ENCODE results near the gene SVOP.
"Not testable (repeated sequence)": the region's sequence is repeated elsewhere in the genome, so short reads cannot be mapped to it uniquely, and the experiment has no call there.

Gene SVOP

GRCh38 chr12:108881953-108882352 lies 138.9 kb downstream of the SVOP start:
- DNase-seq, result no peak

- no peak for DNase-seq
Observed at GRCh38 chr12:108879615-108880254, 141.1 kb downstream of the SVOP start, which contains the start of gene DAO. Gene DAO, plus strand, starts transcription at chr12:108880092. Its CDS starts 4,915 bp downstream, at chr12:108885007.

GRCh38 chr12:108876550-108876949 lies 144.3 kb downstream of the SVOP start:
- no peak for DNase-seq

GRCh38 chr12:108875682-108876361 lies 145.0 kb downstream of the SVOP start:
- DNase-seq, result no peak

- no peak for DNase-seq
Observed at GRCh38 chr12:108875280-108875679, 145.6 kb downstream of the SVOP start.

DNA sequence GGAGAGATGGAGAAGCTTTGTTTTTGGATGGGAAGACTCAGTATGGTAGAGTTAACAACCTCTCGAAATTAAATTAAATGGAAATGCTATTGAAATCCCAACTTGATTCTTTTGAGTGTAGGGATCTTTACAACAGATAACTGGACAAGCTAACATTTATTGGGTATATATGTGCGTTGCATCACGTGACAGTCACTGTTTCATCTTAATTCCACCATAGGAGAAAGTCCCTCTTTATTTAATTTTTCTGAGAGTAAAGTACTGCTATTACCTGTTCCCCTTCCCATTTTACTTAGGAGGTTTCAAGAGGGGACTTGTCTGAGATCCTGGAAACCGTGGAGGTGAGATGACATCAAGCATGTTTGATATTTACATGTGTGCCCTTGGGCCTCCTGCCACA lies 152.1 kb downstream of the SVOP start:
- DNase-seq, result no peak

- DNase-seq, result not testable (repeated sequence)
Observed at GRCh38 chr12:108866083-108866482, 154.8 kb downstream of the SVOP start.

DNA sequence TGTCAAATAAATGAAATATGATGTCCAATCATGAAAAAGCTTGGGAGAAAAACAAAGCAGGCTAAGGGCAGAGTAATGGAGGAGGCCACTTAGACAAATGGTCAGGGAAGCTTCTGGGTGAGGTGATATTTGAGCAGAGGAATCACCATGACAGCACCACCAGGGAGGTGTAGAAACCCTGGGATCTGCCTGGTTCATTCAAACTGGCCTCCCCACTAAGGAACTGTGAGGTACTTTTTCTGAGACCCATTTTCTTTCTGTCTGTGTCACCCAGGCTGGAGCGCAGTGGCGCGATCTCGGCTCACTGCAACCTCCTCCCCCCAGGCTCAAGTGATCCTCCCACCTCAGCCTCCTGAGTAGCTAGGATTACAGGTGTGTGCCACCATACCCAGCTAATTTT lies 155.7 kb downstream of the SVOP start:
- no peak for DNase-seq

DNA sequence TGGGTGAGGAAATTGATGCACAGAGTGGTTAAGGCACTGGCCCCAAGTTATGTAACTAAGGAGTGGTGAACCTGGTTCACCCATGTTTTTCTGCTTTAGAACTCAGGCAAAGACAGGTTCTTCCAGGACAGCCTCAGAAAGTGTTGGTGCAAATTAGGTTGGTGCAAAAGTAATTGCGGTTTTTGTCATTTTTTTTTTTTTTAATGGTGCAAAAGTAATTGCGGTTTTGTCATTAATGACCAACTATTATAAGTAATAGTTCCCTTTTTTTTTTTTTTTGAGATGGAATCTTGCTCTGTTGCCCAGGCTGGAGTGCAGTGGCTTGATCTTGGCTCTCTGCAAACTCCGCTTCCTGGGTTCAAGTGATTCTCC lies 158.3 kb downstream of the SVOP start:
- no peak for DNase-seq

DNA sequence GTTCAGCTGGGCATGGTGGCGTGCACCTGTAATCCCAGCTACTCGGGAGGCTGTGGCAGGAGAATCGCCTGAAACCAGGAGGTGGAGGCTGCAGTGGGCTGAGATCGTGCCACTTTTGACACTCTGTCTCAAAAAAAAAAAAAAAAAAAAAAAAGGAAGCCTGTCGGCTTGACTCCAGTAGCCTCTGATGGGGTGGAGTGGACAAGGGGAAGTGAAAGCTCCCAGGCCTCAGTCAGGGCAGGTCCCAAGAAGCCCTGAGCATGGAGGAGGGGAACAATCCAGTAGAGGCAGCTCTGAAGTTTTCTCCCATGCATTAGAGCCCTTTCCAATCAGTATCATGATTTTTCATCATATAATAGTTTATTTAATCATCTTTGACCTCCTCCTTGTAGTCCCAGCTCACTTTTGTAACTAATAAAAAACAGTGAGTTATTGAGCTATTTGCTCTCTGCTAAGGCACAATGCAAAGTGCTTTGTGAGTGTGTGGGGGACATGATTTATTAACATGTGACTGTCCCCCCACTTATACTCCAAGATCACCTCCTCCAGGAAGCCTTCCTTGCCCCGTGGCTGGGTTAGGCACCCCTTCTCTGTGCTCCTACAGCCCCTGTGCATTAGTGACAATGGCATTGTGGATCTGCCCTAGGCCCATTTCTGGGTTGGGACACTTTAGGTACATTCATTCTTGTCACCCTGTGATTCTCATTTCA lies 158.8 kb downstream of the SVOP start:
- DNase-seq, result no peak

DNA sequence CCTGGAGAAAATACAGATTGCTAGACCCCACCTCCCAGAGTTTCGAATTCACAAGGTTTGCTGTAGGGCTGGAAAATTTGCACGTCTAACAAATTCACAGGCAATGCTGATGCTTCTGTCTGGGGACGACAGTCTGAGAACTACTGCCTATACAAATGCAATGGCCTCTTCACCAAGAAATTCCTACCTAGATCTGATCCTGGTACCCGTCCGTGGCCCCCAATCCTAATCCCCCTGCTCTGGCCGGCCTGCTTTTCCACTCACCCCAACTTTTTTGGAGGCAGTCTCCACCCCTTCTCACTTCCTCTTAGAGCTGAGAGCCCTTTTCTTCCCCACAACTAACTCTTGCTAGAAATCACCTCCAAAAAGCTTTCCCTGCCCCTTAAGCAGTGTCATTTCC lies 160.4 kb downstream of the SVOP start:
- DNase-seq, result no peak

GRCh38 chr12:108859923-108860291 lies 161.0 kb downstream of the SVOP start:
- DNase-seq, result no peak

DNA sequence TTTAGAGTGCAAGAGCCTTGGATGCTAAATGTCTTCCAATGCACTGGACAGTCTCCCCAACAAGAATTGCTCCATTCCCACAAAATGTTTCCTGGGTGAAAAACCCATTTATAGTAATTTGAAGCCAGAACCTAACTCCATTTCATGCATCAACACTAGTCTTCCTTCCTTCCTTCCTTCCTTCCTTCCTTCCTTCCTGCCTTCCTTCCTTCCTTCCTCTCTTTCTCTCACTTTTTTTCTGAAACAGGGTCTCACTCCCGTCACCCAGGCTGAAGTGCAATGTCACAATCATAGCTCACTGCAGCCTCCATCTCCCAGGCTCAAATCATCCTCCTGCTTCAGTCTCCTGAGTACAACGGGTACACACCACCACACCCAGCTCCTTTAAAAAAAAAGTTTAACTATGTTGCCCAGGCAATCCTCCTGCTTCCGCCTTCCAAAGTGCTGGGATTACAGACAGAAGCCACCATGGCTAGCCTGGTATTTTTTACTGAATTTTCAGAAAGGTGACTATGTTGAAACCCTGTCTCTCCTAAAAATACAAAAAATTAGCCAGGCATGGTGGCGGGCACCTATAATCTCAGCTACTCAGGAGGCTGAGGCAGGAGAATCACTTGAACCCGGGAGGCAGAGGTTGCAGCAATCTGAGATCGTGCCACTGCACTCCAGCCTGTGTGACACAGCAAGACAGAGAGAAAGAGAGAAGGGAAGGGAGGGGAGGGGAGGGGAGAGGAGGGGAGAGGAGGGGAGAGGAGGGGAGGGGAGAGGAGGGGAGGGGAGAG lies 161.5 kb downstream of the SVOP start:
- not testable (repeated sequence) for DNase-seq

DNA sequence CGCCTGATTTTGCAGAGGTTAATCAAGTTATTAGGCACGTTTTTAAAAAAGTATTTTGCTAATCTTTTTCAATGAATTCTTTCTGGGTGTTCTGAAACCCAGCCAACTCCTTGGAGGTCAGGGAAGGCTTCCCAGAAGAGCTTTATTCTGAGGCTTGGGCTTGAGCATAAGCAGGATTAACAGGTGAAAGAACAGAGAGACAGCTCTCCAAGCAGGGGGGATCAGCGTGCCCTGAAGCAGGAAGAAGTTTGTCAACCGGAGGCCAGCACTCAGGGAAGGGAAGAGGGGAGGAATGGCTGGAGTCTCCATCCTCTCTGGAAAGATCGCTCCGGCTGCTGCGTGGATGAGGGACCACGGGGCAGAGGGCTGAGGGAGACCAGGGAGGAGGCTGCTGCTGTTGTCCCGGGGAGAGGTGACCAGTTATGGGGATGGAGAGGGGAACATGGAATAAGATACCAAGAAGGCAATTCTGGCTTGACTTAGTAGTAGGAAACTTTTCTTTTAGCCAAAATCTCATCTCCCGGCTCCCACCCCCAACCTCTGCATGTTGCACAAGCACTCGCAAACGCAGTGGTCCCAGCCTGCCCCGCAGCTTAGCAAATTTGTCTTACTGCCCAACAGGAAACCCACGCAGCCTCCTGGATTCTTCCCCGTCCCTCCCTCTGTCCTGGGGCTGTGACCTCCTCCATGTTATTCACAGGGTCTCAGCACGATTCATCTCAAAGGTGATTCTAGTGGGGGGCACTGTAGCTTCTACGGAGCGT lies 162.4 kb downstream of the SVOP start:
- DNase-seq, result no peak
